Muscle of leg (tissue), 11 donors: ENCODE measurements around the gene PRKAA1. TPM values are rescaled to one million over a fixed set of nuclear protein-coding genes. Genes with fewer than 3 reads are reported as not detected.
"Not testable (repeated sequence)": the region's sequence is repeated elsewhere in the genome, so short reads cannot be mapped to it uniquely, and the experiment has no call there.

Experiments
- DNase-seq: peaks from one replicate; pipeline ENCODE4 v3.0.0; 2013
- H3K27ac ChIP-seq: one replicate; pipeline ENCODE4 v1.5.1; 2013; ENCODE audit warnings: mild to moderate bottlenecking, low read length, control low read depth
- H3K27me3 ChIP-seq: one replicate; pipeline ENCODE4 v1.6.1; 2013; ENCODE audit warnings: low read length; ENCODE audit not compliant: control insufficient read depth, insufficient read depth
- H3K36me3 ChIP-seq: one replicate; pipeline ENCODE4 v1.6.1; 2013; ENCODE audit warnings: low read length; ENCODE audit not compliant: control insufficient read depth, insufficient read depth
- H3K4me1 ChIP-seq: one replicate; pipeline ENCODE4 v1.6.1; 2013; ENCODE audit warnings: low read length; ENCODE audit not compliant: control insufficient read depth, insufficient read depth
- H3K4me3 ChIP-seq: one replicate; pipeline ENCODE4 v1.5.1; 2013; ENCODE audit warnings: low read length, control low read depth
- H3K9me3 ChIP-seq: replicated peaks from 2 replicates; pipeline ENCODE4 v1.6.1; 2013; ENCODE audit warnings: low read depth, low read length; ENCODE audit not compliant: control insufficient read depth
- WGBS: methylation state at CpG from one replicate; pipeline ENCODE4 v1.1.5; 2013; ENCODE audit warnings: missing lambda C conversion rate; ENCODE audit not compliant: insufficient coverage; 5-methylcytosine and 5-hydroxymethylcytosine counted together
- polyA plus RNA-seq, 8 donors: library from polyadenylated mRNA; unstranded; fragments of 120-200 nt; gene quantifications; one replicate each; pipeline versions ENCODE4 v1.2.1 to v1.2.3, GENCODE V29; 2013; ENCODE audit warnings: inconsistent platforms in 1 of 8, low replicate concordance in 1 of 8; ENCODE audit not compliant: insufficient read length in 8 of 8, insufficient read depth in 1 of 8
- total RNA-seq: library from RNA; stranded (reverse); fragments of 120-200 nt; gene quantifications from one replicate; pipeline ENCODE4 v1.2.4, GENCODE V29; 2013

Gene PRKAA1
- total and polyA plus RNA-seq, 9 donors, result 21.0 to 52.2 (median 29.9) TPM

DNA sequence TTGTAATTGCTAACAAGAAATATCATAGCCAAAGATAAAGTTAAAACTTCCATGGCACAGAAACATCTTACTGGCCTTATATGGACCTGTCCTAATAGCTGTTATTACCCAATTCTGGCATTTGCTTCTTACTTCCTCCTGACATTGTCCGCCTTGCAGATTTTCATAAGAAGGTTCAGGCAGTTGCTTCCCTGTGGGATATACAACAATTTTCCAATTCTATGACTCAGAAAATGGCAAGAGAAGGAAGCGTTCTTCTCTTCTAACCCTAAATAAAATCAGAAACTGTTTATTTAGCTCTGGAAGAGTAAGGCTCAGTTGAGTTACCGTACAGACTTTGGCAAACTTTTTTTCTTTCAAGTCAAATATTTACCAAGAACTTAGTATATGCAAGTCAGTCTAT is 1.7 kb downstream of the PRKAA1 start:
- Histone ChIP-seq H3K9me3 (no peaks in the 10 kb centered on the region), H3K4me1 (peaks cover 5% of the 10 kb centered on the region), H3K27me3 (no peaks in the 10 kb centered on the region), H3K27ac (peak overlapping the region; percentile 97), H3K36me3 (peaks cover 2% of the 10 kb centered on the region), H3K4me3 (peak overlapping the region; percentile 92)
- peak; percentile 54 for DNase-seq
- 40% methylated on average over 1 of the region's 3 CpGs for WGBS

- not testable (repeated sequence) for H3K36me3 ChIP-seq, DNase-seq, H3K27ac ChIP-seq, H3K27me3 ChIP-seq, H3K4me1 ChIP-seq, H3K9me3 ChIP-seq, H3K4me3 ChIP-seq
- WGBS, result 100% methylated on average over 1 of the region's 3 CpGs
These were observed 3.3 kb downstream of the PRKAA1 start for GRCh38 chr5:40794877-40795276.

DNA sequence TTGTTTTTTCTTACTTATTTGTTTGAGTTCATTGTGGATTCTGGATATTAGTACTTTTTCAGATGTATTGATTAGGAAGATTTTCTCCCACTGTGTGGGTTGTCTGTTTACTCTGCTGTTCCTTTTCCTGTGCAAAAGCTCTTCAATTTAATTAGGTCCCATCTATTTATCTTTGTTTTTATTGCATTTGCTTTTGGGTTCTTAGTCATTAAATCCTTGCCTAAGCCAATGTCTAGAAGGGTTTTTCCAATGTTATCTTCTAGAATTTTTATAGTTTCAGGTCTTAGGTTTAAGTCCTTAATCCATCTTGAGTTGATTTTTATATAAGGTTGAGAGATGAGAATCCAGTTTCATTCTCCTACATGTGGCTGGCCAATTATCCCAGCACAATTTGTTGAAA is 3.8 kb downstream of the PRKAA1 start:
- H3K4me1 ChIP-seq, H3K9me3 ChIP-seq, H3K4me3 ChIP-seq, H3K27me3 ChIP-seq, H3K27ac ChIP-seq, DNase-seq, H3K36me3 ChIP-seq: not testable (repeated sequence)

DNA sequence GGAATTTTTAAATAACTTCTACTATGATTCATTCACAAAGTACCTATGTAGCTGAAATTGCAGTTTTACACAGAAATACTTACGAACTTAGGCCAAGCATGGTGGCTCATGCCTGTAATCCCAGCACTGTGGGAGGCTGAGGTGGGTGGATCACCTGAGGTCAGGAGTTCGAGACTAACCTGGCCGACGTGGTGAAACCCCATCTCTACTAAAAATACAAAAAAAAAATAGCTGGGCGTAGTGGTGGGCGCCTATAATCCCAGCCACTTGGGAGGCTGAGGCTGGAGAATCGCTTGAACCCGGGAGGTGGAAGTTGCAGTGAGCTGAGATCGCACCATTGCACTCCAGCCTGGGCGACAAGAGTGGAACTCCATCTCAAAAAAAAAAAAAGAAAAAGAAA is 5.5 kb downstream of the PRKAA1 start:
- not testable (repeated sequence) for H3K27me3 ChIP-seq, H3K4me1 ChIP-seq, H3K9me3 ChIP-seq, H3K36me3 ChIP-seq, DNase-seq, H3K27ac ChIP-seq, H3K4me3 ChIP-seq
- no CpG with 5 or more reads among the region's 10 CpGs for WGBS

DNA sequence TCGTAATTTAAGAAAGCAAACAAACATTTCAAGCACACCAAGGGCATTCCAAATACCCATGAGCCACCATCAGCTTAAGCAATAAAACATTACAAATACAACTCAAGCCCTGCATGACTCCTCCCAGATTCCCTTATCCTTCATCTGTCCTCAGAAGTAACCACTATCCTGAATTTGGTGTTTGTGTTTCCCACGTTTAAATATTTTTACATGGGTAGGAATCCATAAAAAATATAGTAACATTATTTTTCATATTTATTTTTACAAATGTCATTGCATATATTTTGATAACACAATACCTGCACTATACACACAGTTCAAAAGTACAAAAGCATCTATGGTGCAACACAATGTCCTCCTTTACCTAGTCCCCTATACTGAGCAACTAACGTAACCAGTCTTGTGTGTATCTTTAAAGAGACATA is 6.4 kb downstream of the PRKAA1 start:
- H3K36me3 ChIP-seq, result peaks cover 2% of the 10 kb centered on the region
- no peak overlapping the region for H3K27ac ChIP-seq
- no peaks in the 10 kb centered on the region for H3K9me3 ChIP-seq
- peaks cover 5% of the 10 kb centered on the region for H3K4me1 ChIP-seq
- H3K4me3 ChIP-seq, result no peak overlapping the region
- no peaks in the 10 kb centered on the region for H3K27me3 ChIP-seq
- no peak for DNase-seq
- no CpG with 5 or more reads among the region's 3 CpGs for WGBS

- Histone ChIP-seq H3K27ac (no peak overlapping the region), H3K4me1 (peaks cover under 1% of the 10 kb centered on the region), H3K27me3 (no peaks in the 10 kb centered on the region), H3K4me3 (no peak overlapping the region), H3K9me3 (no peaks in the 10 kb centered on the region), H3K36me3 (peaks cover 2% of the 10 kb centered on the region)
- WGBS, result no CpG with 5 or more reads among the region's 3 CpGs
- DNase-seq, result no peak
These were observed 7.1 kb downstream of the PRKAA1 start for GRCh38 chr5:40790947-40791593.

DNA sequence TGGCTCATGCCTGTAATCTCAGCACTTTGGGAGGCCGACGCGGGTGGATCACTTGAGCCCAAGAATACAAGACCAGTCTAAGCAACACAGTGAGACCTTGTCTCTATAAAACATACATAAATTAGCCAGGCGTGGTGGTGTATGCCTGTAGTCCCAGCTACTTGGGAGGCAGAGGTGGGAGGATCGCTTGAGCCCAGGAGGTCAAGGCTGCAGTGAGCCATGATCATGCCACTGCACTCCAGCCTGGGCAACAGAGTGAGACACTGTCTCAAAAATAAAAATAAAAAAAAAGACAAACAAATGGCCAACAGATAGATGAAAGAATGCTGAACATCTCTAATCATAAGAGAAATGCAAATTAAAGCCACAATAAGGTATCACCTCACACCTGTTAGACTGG is 9.2 kb downstream of the PRKAA1 start:
- H3K27me3 ChIP-seq, H3K4me3 ChIP-seq, DNase-seq, H3K9me3 ChIP-seq, H3K36me3 ChIP-seq, H3K27ac ChIP-seq, H3K4me1 ChIP-seq: not testable (repeated sequence)
- WGBS, result no CpG with 5 or more reads among the region's 5 CpGs

DNA sequence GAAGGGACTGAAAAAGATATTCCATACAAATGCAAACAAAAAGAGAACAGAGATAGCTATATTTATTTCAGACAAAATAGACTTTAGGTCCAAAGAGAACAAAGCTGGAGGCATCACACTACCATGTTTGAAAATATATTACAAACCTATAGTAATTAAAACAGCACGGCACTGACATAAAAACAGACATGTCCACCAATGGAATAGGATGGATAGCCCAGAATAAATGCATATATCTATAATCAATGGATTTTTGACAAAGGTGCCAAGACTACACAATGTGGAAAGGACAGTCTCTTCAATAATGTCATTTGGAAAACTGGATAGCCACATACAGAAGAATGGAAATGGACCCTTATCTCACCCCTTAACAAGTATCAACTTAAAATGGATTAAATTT is 10.2 kb downstream of the PRKAA1 start:
- Histone ChIP-seq H3K27ac (no peak overlapping the region), H3K36me3 (no peaks in the 10 kb centered on the region), H3K4me3 (no peak overlapping the region), H3K4me1 (no peaks in the 10 kb centered on the region), H3K27me3 (no peaks in the 10 kb centered on the region), H3K9me3 (no peaks in the 10 kb centered on the region)
- DNase-seq, result no peak
- WGBS, result no CpG with 5 or more reads among the region's 1 CpG

- H3K27me3 ChIP-seq, H3K4me3 ChIP-seq, H3K27ac ChIP-seq, H3K4me1 ChIP-seq, DNase-seq, H3K36me3 ChIP-seq, H3K9me3 ChIP-seq: not testable (repeated sequence)
- WGBS, result no CpG with 5 or more reads among the region's 3 CpGs
These were observed 11.5 kb downstream of the PRKAA1 start for GRCh38 chr5:40786664-40787063.

- no CpG with 5 or more reads among the region's 1 CpG for WGBS
- H3K4me3 ChIP-seq, result no peak overlapping the region
- H3K9me3 ChIP-seq, result no peaks in the 10 kb centered on the region
- H3K36me3 ChIP-seq, result no peaks in the 10 kb centered on the region
- H3K27me3 ChIP-seq, result no peaks in the 10 kb centered on the region
- no peak for DNase-seq
- no peak overlapping the region for H3K27ac ChIP-seq
- no peaks in the 10 kb centered on the region for H3K4me1 ChIP-seq
These were observed 13.3 kb downstream of the PRKAA1 start for GRCh38 chr5:40784916-40785315.

- H3K4me1 ChIP-seq, result no peaks in the 10 kb centered on the region
- no peak overlapping the region for H3K4me3 ChIP-seq
- no peak for DNase-seq
- no peak overlapping the region for H3K27ac ChIP-seq
- no peaks in the 10 kb centered on the region for H3K27me3 ChIP-seq
- 86% methylated on average over 1 of the region's 1 CpG for WGBS
- no peaks in the 10 kb centered on the region for H3K9me3 ChIP-seq
- H3K36me3 ChIP-seq, result no peaks in the 10 kb centered on the region
These were observed 14.0 kb downstream of the PRKAA1 start for GRCh38 chr5:40784027-40784653.
